Smooth muscle cell (in vitro differentiated cells): ENCODE measurements around the gene GPATCH11. TPM values are rescaled to one million over a fixed set of nuclear protein-coding genes. Genes with fewer than 3 reads are reported as not detected.
A peak's percentile ranks its signal among the peaks of the same experiment; 100 is the strongest.

Source experiments
- DNase-seq: peaks from one replicate; lab custom pipeline; 2025; ENCODE audit not compliant: unreplicated experiment; lab: John Stamatoyannopoulos, UW
- H2AFZ ChIP-seq: fragments of 200-600 bp; sonication (generic); 2 replicates; pipeline ENCODE4 v1.6.0; 2016; ENCODE audit warnings: antibody characterized with exemption, low read depth, mild to moderate bottlenecking
- H3F3A ChIP-seq: fragments of 200-600 bp; sonication (generic); 2 replicates; pipeline ENCODE4 v1.6.0; 2017; ENCODE audit warnings: antibody characterized with exemption, low read depth
- H3K27ac ChIP-seq: fragments of 200-600 bp; sonication (generic); 2 replicates; pipeline ENCODE4 v1.5.1; 2016; ENCODE audit warnings: low read depth, mild to moderate bottlenecking
- H3K27me3 ChIP-seq: fragments of 200-600 bp; sonication (generic); 2 replicates; pipeline ENCODE4 v1.6.1; 2016; ENCODE audit warnings: low read depth, mild to moderate bottlenecking
- H3K36me3 ChIP-seq: fragments of 200-600 bp; sonication (generic); 2 replicates; pipeline ENCODE4 v1.5.1; 2016; ENCODE audit warnings: low read depth
- H3K4me1 ChIP-seq: fragments of 200-600 bp; sonication (generic); 2 replicates; pipeline ENCODE4 v1.5.1; 2016; ENCODE audit warnings: low read depth
- H3K4me2 ChIP-seq: fragments of 200-600 bp; sonication (generic); 2 replicates; pipeline ENCODE4 v1.6.0; 2016; ENCODE audit warnings: mild to moderate bottlenecking
- H3K4me3 ChIP-seq: fragments of 200-600 bp; sonication (generic); 2 replicates; pipeline ENCODE4 v1.5.1; 2016; ENCODE audit warnings: mild to moderate bottlenecking
- H3K79me2 ChIP-seq: fragments of 200-600 bp; sonication (generic); 2 replicates; pipeline ENCODE4 v1.6.0; 2016; ENCODE audit warnings: low read depth, mild to moderate bottlenecking
- H3K9ac ChIP-seq: fragments of 200-600 bp; sonication (generic); 2 replicates; pipeline ENCODE4 v1.6.0; 2016; ENCODE audit warnings: low read depth
- H3K9me3 ChIP-seq: fragments of 200-600 bp; sonication (generic); replicated peaks from 2 replicates; pipeline ENCODE4 v1.5.1; 2016; ENCODE audit warnings: low read depth
- H4K20me1 ChIP-seq: fragments of 200-600 bp; sonication (generic); 2 replicates; pipeline ENCODE4 v1.6.0; 2016; ENCODE audit warnings: low read depth
- WGBS: methylation state at CpG from one replicate; pipeline ENCODE4 v1.1.7; 2016; ENCODE audit warnings: low lambda C conversion rate; 5-methylcytosine and 5-hydroxymethylcytosine counted together
- polyA plus RNA-seq: library from polyadenylated mRNA; unstranded; fragments of >200 nt; fragmentation: Nextera tagmentation; extraction: Ambion mirVana; gene quantifications from 2 replicates; pipeline ENCODE4 v1.2.1, GENCODE V29; 2016
- total RNA-seq: library from RNA; depleted of rRNA; stranded (reverse); fragments of >200 nt; gene quantifications from 2 replicates; pipeline ENCODE4 v1.2.3, GENCODE V29; 2014
- TF ChIP-seq, protein P1 (sequence below): fragments of 200-600 bp; sonication (generic); IDR thresholded peaks from 2 replicates; pipeline ENCODE4 v1.5.1; 2017; ENCODE audit warnings: borderline replicate concordance, mild to moderate bottlenecking, antibody characterized with exemption; ENCODE audit not compliant: insufficient read depth, poor library complexity, severe bottlenecking

GPATCH11 gene
- total RNA-seq (7.7 and 9.8 TPM in 2 replicates), polyA plus RNA-seq (3.9 TPM in 2 replicates)

GRCh38 chr2:37083873-37084794 is at the start of gene GPATCH11, which contains the start of gene HEATR5B:
TSS of gene GPATCH11 (plus strand) at chr2:37084518. CDS start at chr2:37088382, 3,864 bp downstream.
TSS of gene HEATR5B (minus strand) at chr2:37084372. CDS start at chr2:37083414, 958 bp downstream.
- Histone ChIP-seq H3K9me3 (no peaks in the 10 kb centered on the region), H3K9ac (peak within 1 kb of the TSS; percentile 83), H3K27ac (peak within 1 kb of the TSS; percentile 79), H3K27me3 (no peaks in the 10 kb centered on the region), H3K4me3 (peak within 1 kb of the TSS; percentile 84), H4K20me1 (no peaks in the 10 kb centered on the region), H3K4me1 (peaks cover 14% of the 10 kb centered on the region), H3F3A (no peaks in the 10 kb centered on the region), H3K79me2 (peaks cover 27% of the 10 kb centered on the region), H3K4me2 (peak within 1 kb of the TSS; percentile 92), H2AFZ (peak within 1 kb of the TSS; percentile 92), H3K36me3 (no peaks in the 10 kb centered on the region)
- TF ChIP-seq, protein P1, sequence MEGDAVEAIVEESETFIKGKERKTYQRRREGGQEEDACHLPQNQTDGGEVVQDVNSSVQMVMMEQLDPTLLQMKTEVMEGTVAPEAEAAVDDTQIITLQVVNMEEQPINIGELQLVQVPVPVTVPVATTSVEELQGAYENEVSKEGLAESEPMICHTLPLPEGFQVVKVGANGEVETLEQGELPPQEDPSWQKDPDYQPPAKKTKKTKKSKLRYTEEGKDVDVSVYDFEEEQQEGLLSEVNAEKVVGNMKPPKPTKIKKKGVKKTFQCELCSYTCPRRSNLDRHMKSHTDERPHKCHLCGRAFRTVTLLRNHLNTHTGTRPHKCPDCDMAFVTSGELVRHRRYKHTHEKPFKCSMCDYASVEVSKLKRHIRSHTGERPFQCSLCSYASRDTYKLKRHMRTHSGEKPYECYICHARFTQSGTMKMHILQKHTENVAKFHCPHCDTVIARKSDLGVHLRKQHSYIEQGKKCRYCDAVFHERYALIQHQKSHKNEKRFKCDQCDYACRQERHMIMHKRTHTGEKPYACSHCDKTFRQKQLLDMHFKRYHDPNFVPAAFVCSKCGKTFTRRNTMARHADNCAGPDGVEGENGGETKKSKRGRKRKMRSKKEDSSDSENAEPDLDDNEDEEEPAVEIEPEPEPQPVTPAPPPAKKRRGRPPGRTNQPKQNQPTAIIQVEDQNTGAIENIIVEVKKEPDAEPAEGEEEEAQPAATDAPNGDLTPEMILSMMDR, result no peak
- under 1% methylated on average over 73 of the region's 74 CpGs for WGBS
- DNase-seq, result peak; percentile 70

DNA sequence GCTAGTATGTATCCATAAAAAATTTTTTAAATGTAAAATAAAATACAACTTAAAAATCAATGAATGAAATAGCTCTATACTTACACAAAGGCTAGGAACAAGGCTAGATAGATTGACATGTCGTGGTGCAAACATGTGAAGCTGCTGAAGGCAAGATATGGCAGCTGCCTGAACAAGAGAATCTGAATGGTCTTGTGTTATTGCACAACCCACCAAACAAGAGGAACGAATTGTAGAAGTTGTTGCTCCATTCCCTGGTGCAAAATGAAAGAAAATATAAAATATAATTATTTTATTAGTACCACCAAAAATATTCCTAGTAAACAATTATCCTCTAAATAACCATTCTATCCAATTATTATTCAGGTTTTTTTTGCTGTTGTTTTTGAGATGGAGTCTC is 46.5 kb upstream of the GPATCH11 start:
- Histone ChIP-seq H3F3A (no peaks in the 10 kb centered on the region), H3K79me2 (no peaks in the 10 kb centered on the region), H3K9ac (no peak overlapping the region), H3K27me3 (no peaks in the 10 kb centered on the region), H3K27ac (no peak overlapping the region), H3K9me3 (no peaks in the 10 kb centered on the region), H3K36me3 (peaks cover 15% of the 10 kb centered on the region), H3K4me3 (no peak overlapping the region), H3K4me1 (no peaks in the 10 kb centered on the region), H3K4me2 (no peak overlapping the region), H2AFZ (no peak overlapping the region), H4K20me1 (no peaks in the 10 kb centered on the region)
- WGBS, result 98% methylated on average over 2 of the region's 2 CpGs
- TF ChIP-seq, protein P1, result no peak
- no peak for DNase-seq

DNA sequence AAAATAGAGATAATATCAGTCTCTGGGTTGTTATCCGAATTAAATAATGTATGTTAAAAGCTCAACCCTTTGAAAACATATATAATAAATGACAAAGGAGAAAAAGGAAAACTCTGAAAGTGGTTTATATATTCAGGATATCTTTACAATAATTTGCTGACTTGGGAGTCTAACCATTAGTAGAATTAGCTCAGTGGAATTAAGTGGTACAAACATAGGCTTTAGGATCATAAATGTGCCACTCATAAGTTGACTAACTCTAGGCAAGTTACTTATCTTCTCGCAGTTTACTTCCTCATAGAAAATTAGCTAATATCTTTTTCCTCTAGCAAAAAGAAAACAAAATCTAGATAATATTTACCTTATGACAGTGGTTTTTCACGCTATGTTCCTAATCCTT is 44.7 kb upstream of the GPATCH11 start:
- H3K9ac ChIP-seq, result no peak overlapping the region
- no peaks in the 10 kb centered on the region for H3F3A ChIP-seq
- no peaks in the 10 kb centered on the region for H3K9me3 ChIP-seq
- WGBS, result 79% methylated on average over 3 of the region's 3 CpGs
- DNase-seq, result no peak
- no peaks in the 10 kb centered on the region for H3K79me2 ChIP-seq
- H4K20me1 ChIP-seq, result no peaks in the 10 kb centered on the region
- no peaks in the 10 kb centered on the region for H3K4me1 ChIP-seq
- no peak overlapping the region for H3K27ac ChIP-seq
- H3K4me3 ChIP-seq, result no peak overlapping the region
- peaks cover 15% of the 10 kb centered on the region for H3K36me3 ChIP-seq
- H3K27me3 ChIP-seq, result no peaks in the 10 kb centered on the region
- TF ChIP-seq, protein P1, result no peak
- H2AFZ ChIP-seq, result no peak overlapping the region
- no peak overlapping the region for H3K4me2 ChIP-seq
